ENCODE results near the gene FARS2. TPM values are rescaled to one million over a fixed set of nuclear protein-coding genes. Genes with fewer than 3 reads are reported as not detected.

Gene FARS2
- total and polyA plus RNA-seq, 2 donors (not counting 1 experiment from before 2014, with no cell fraction given) = 11.0 to 18.5 TPM

DNA sequence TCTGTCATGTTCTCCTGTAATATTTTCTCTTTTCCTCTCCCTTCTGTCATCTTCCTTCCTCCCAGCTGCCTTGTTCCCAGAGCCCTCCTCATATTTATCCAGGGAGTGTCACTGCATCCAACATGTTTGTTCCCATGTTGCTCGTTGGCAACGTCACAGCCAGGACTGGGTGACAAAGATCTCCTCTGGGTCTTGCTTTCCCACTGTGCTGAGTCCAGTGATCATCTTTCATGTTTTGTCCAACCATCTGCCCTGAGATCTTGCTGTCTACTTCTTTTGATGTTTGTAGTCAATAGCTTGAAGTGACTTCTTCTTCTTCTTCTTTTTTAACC lies 26.6 kb downstream of the FARS2 start:
- no peak for DNase-seq (ENCODE audit: low read depth in 2 of 2)
- Histone ChIP-seq H3K27ac (ENCODE audit: insufficient read depth, low read length) (no peak overlapping the region), H3K9ac (ENCODE audit: insufficient read depth, low read length) (no peak overlapping the region), H3K4me2 (ENCODE audit: extremely low read depth, insufficient read depth, low read length) (peak overlapping the region; percentile 32), H4K20me1 (ENCODE audit: control insufficient read depth, extremely low read depth, insufficient read depth, low read length) (peaks cover 1% of the 10 kb centered on the region), H2AFZ (ENCODE audit: low read length) (no peak overlapping the region), H3K36me3 (ENCODE audit: control insufficient read depth, insufficient read depth, low read length) (no peaks in the 10 kb centered on the region), H3K9me3 (ENCODE audit: control insufficient read depth, insufficient read depth, low read depth, low read length) (no peaks in the 10 kb centered on the region), H3K79me2 (ENCODE audit: control insufficient read depth, insufficient read depth, low read length) (no peaks in the 10 kb centered on the region), H3K27me3 (ENCODE audit: control insufficient read depth, insufficient read depth, low read length) (no peaks in the 10 kb centered on the region), H3K4me3 (replicated peaks in 1 of 4; ENCODE audit: control extremely low read depth in 1 of 4, insufficient read depth in 1 of 4, low read depth in 3 of 4, low read length in 4 of 4) (no peak overlapping the region), H3K4me1 (ENCODE audit: control insufficient read depth, extremely low read depth, insufficient read depth, low read length) (peaks cover 8% of the 10 kb centered on the region)
- TF ChIP-seq EZH2 (IDR thresholded peaks at IDR 0.05; ENCODE audit: low read length, missing control alignments) = no peak
- TF ChIP-seq, protein P1, sequence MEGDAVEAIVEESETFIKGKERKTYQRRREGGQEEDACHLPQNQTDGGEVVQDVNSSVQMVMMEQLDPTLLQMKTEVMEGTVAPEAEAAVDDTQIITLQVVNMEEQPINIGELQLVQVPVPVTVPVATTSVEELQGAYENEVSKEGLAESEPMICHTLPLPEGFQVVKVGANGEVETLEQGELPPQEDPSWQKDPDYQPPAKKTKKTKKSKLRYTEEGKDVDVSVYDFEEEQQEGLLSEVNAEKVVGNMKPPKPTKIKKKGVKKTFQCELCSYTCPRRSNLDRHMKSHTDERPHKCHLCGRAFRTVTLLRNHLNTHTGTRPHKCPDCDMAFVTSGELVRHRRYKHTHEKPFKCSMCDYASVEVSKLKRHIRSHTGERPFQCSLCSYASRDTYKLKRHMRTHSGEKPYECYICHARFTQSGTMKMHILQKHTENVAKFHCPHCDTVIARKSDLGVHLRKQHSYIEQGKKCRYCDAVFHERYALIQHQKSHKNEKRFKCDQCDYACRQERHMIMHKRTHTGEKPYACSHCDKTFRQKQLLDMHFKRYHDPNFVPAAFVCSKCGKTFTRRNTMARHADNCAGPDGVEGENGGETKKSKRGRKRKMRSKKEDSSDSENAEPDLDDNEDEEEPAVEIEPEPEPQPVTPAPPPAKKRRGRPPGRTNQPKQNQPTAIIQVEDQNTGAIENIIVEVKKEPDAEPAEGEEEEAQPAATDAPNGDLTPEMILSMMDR (conservative IDR thresholded peaks at IDR 0.05 in 1 of 2, IDR thresholded peaks at IDR 0.05 in 1 of 2; ENCODE audit: low read depth in 1 of 2, low read length in 2 of 2) = no peak

DNA sequence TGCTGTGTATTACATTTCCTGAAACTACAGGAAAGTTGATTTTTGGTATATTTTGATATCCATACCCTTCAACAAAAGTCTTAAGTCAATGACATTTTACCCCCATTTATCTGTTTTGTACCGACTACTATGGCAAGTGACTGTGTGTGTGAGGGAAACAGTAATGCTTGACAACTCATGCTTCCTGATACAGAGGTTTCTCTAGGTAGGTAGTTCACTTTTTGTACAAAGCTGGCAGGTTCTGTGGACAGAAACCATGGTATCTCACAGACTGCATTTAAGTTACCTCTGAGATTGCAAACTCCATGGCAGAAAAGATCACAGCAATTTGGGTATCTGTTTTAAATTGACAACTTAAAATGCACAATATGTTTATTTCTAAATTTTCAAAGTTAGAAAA lies 28.8 kb downstream of the FARS2 start:
- H3K4me1 ChIP-seq (ENCODE audit: control insufficient read depth, extremely low read depth, insufficient read depth, low read length) = peaks cover 8% of the 10 kb centered on the region
- H2AFZ ChIP-seq (ENCODE audit: low read length) = no peak overlapping the region
- no peak for DNase-seq (ENCODE audit: low read depth in 2 of 2)
- no peaks in the 10 kb centered on the region for H3K36me3 ChIP-seq (ENCODE audit: control insufficient read depth, insufficient read depth, low read length)
- no peaks in the 10 kb centered on the region for H3K79me2 ChIP-seq (ENCODE audit: control insufficient read depth, insufficient read depth, low read length)
- H3K9ac ChIP-seq (ENCODE audit: insufficient read depth, low read length) = no peak overlapping the region
- H3K4me3 ChIP-seq (replicated peaks in 1 of 4; ENCODE audit: control extremely low read depth in 1 of 4, insufficient read depth in 1 of 4, low read depth in 3 of 4, low read length in 4 of 4) = no peak overlapping the region
- no peak overlapping the region for H3K27ac ChIP-seq (ENCODE audit: insufficient read depth, low read length)
- peaks cover 1% of the 10 kb centered on the region for H4K20me1 ChIP-seq (ENCODE audit: control insufficient read depth, extremely low read depth, insufficient read depth, low read length)
- H3K27me3 ChIP-seq (ENCODE audit: control insufficient read depth, insufficient read depth, low read length) = no peaks in the 10 kb centered on the region
- TF ChIP-seq, protein P1 (conservative IDR thresholded peaks at IDR 0.05 in 1 of 2, IDR thresholded peaks at IDR 0.05 in 1 of 2; ENCODE audit: low read depth in 1 of 2, low read length in 2 of 2) = no peak
- no peak for TF ChIP-seq EZH2 (IDR thresholded peaks at IDR 0.05; ENCODE audit: low read length, missing control alignments)
- H3K4me2 ChIP-seq (ENCODE audit: extremely low read depth, insufficient read depth, low read length) = no peak overlapping the region
- no peaks in the 10 kb centered on the region for H3K9me3 ChIP-seq (ENCODE audit: control insufficient read depth, insufficient read depth, low read depth, low read length)

DNA sequence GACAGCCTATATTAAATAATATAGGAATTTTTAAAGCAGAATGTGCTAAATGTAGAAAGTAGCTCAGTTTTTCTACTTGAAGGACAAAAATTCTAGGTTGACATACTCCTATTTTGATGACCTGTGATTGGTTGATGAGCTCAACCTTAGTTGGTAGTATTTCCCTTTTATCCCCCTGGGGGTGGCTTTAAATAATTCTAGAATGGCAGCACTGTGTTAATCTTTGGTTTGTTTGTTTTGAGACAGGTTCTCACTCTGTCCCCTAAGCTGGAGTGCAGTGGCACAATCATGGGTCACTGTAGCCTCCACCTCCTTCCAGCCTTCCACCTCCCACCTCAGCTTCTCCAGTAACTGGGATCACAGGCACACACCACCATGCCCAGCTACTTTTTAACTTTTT lies 29.2 kb downstream of the FARS2 start:
- H3K27me3 ChIP-seq (ENCODE audit: control insufficient read depth, insufficient read depth, low read length) = no peaks in the 10 kb centered on the region
- no peak for DNase-seq (ENCODE audit: low read depth in 2 of 2)
- TF ChIP-seq, protein P1 (conservative IDR thresholded peaks at IDR 0.05 in 1 of 2, IDR thresholded peaks at IDR 0.05 in 1 of 2; ENCODE audit: low read depth in 1 of 2, low read length in 2 of 2) = no peak
- no peak for TF ChIP-seq EZH2 (IDR thresholded peaks at IDR 0.05; ENCODE audit: low read length, missing control alignments)
- no peak overlapping the region for H3K27ac ChIP-seq (ENCODE audit: insufficient read depth, low read length)
- no peaks in the 10 kb centered on the region for H3K79me2 ChIP-seq (ENCODE audit: control insufficient read depth, insufficient read depth, low read length)
- peaks cover 8% of the 10 kb centered on the region for H3K4me1 ChIP-seq (ENCODE audit: control insufficient read depth, extremely low read depth, insufficient read depth, low read length)
- no peaks in the 10 kb centered on the region for H3K36me3 ChIP-seq (ENCODE audit: control insufficient read depth, insufficient read depth, low read length)
- no peak overlapping the region for H2AFZ ChIP-seq (ENCODE audit: low read length)
- no peak overlapping the region for H3K9ac ChIP-seq (ENCODE audit: insufficient read depth, low read length)
- peaks cover 1% of the 10 kb centered on the region for H4K20me1 ChIP-seq (ENCODE audit: control insufficient read depth, extremely low read depth, insufficient read depth, low read length)
- H3K4me3 ChIP-seq (replicated peaks in 1 of 4; ENCODE audit: control extremely low read depth in 1 of 4, insufficient read depth in 1 of 4, low read depth in 3 of 4, low read length in 4 of 4) = no peak overlapping the region
- no peaks in the 10 kb centered on the region for H3K9me3 ChIP-seq (ENCODE audit: control insufficient read depth, insufficient read depth, low read depth, low read length)
- no peak overlapping the region for H3K4me2 ChIP-seq (ENCODE audit: extremely low read depth, insufficient read depth, low read length)

Measured in fibroblast of lung (primary cell).